Karpas-422 (cell line): ENCODE data around the gene OR10A4. TPM values are rescaled to one million over a fixed set of nuclear protein-coding genes. Genes with fewer than 3 reads are reported as not detected.

Experiments
- DNase-seq: peaks from one replicate; pipeline ENCODE4 v3.0.0-alpha.2; 2015
- H2AFZ ChIP-seq: fragments of 200-600 bp; sonication (generic); 2 replicates; pipeline ENCODE4 v1.6.1; 2014; ENCODE audit warnings: antibody characterized with exemption, low read length, mixed read lengths
- H3K27ac ChIP-seq: fragments of 200-600 bp; sonication (generic); 2 replicates; pipeline ENCODE4 v1.5.1; 2014; ENCODE audit warnings: mild to moderate bottlenecking, low read length, moderate library complexity
- H3K27me3 ChIP-seq: fragments of 200-600 bp; sonication (generic); 2 replicates; pipeline ENCODE4 v1.6.1; 2014; ENCODE audit warnings: low read length, mixed read lengths
- H3K36me3 ChIP-seq: fragments of 200-600 bp; sonication (generic); 2 replicates; pipeline ENCODE4 v1.6.1; 2014; ENCODE audit warnings: low read length, mixed read lengths; ENCODE audit not compliant: insufficient read depth
- H3K4me1 ChIP-seq: fragments of 200-600 bp; sonication (generic); 2 replicates; pipeline ENCODE4 v1.6.1; 2014; ENCODE audit warnings: mild to moderate bottlenecking, low read length, mixed read lengths
- H3K4me2 ChIP-seq: fragments of 200-600 bp; sonication (generic); 2 replicates; pipeline ENCODE4 v1.6.1; 2014; ENCODE audit warnings: low read length, low read depth, mild to moderate bottlenecking; ENCODE audit not compliant: poor library complexity, severe bottlenecking
- H3K4me3 ChIP-seq: fragments of 200-600 bp; sonication (generic); 2 replicates; pipeline ENCODE4 v1.5.1; 2014; ENCODE audit warnings: mild to moderate bottlenecking, antibody characterized with exemption, low read length, mixed read lengths
- H3K79me2 ChIP-seq: fragments of 200-600 bp; sonication (generic); 2 replicates; pipeline ENCODE4 v1.6.1; 2014; ENCODE audit warnings: mild to moderate bottlenecking, low read length, mixed read lengths
- H3K9ac ChIP-seq: fragments of 200-600 bp; sonication (generic); 2 replicates; pipeline ENCODE4 v1.6.0; 2014; ENCODE audit warnings: low read length
- H3K9me2 ChIP-seq: fragments of 200-600 bp; sonication (generic), shearing (Covaris generic); replicated peaks from 2 replicates; pipeline ENCODE4 v1.6.0; 2014; ENCODE audit warnings: mild to moderate bottlenecking, low read length, moderate library complexity; ENCODE audit not compliant: insufficient read depth
- H3K9me3 ChIP-seq: fragments of 300-700, 200-600 bp; sonication (generic); 2 replicates; pipeline ENCODE4 v1.6.1; 2014; ENCODE audit warnings: low read length, mixed read lengths
- H4K20me1 ChIP-seq: fragments of 200-600 bp; sonication (generic); 2 replicates; pipeline ENCODE4 v1.6.1; 2014; ENCODE audit warnings: mild to moderate bottlenecking, antibody characterized with exemption, low read length, low read depth; ENCODE audit not compliant: insufficient read depth
- total RNA-seq: library from RNA; depleted of rRNA; stranded (reverse); fragments of >200 nt; shearing (Covaris generic); gene quantifications from 2 replicates; pipeline ENCODE4 v1.2.3, GENCODE V29; 2014; ENCODE audit warnings: low replicate concordance; rRNA removed

The OR10A4 gene, protein sequence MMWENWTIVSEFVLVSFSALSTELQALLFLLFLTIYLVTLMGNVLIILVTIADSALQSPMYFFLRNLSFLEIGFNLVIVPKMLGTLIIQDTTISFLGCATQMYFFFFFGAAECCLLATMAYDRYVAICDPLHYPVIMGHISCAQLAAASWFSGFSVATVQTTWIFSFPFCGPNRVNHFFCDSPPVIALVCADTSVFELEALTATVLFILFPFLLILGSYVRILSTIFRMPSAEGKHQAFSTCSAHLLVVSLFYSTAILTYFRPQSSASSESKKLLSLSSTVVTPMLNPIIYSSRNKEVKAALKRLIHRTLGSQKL
- total RNA-seq, result not detected in 2 replicates

DNA sequence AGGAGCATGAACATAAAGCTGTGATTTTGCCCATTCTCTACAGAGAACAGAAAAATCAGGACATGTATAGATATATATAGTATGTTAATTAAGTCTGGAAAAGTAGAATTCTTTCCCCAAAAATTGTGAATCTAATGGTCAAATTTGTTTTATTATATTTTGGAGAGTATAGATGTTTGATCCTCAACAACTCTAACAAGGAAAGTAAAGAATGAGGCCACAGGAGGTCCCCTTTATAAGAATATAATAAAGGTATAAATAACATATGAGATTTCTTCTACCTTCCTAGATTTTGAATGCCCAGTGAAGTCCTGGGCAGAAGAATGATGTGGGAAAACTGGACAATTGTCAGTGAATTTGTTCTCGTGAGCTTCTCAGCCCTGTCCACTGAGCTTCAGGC, at the start of gene OR10A4:
Gene OR10A4 (plus strand): TSS at position 301 of the 400 bp plus-strand sequence. CDS start 23 bp downstream, at position 324.
- no peaks in the 10 kb centered on the region for H3K9me3 ChIP-seq
- DNase-seq, result no peak
- no peaks in the 10 kb centered on the region for H3K36me3 ChIP-seq
- H3K9me2 ChIP-seq, result no peaks in the 10 kb centered on the region
- no peak within 1 kb of the TSS for H3K9ac ChIP-seq
- H2AFZ ChIP-seq, result no peak within 1 kb of the TSS
- no peak within 1 kb of the TSS for H3K4me2 ChIP-seq
- H3K27me3 ChIP-seq, result no peaks in the 10 kb centered on the region
- H3K4me1 ChIP-seq, result no peaks in the 10 kb centered on the region; the same call in 1 of the 2 replicates
- no peaks in the 10 kb centered on the region for H4K20me1 ChIP-seq
- H3K79me2 ChIP-seq, result no peaks in the 10 kb centered on the region
- H3K4me3 ChIP-seq, result no peak within 1 kb of the TSS
- no peak within 1 kb of the TSS for H3K27ac ChIP-seq

DNA sequence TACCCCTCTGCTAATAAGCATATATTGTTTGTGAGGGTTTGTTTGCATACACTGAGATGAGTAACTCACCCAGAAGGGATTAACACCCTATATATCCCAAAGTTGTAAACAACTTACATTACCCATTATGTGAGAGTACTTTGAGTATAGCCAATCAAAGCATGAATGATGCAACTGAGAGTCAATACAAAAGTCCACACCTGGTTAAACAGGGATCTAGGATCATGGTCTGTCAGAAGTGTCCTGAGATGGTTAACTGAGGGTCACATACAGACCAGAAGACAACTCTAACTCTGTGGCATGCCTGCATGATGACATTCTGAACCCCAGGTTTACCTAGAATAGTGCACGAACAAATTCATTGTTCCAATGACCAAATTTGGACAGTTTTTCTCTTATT, 48.3 kb upstream of the OR10A4 start:
- Histone ChIP-seq H2AFZ (no peak overlapping the region), H3K4me2 (no peak overlapping the region), H3K27me3 (no peaks in the 10 kb centered on the region), H3K9me2 (no peaks in the 10 kb centered on the region), H3K36me3 (no peaks in the 10 kb centered on the region), H3K79me2 (no peaks in the 10 kb centered on the region), H3K9ac (no peak overlapping the region), H3K27ac (no peak overlapping the region), H3K9me3 (no peaks in the 10 kb centered on the region), H3K4me1 (no peaks in the 10 kb centered on the region), H4K20me1 (no peaks in the 10 kb centered on the region), H3K4me3 (no peak overlapping the region)
- no peak for DNase-seq

DNA sequence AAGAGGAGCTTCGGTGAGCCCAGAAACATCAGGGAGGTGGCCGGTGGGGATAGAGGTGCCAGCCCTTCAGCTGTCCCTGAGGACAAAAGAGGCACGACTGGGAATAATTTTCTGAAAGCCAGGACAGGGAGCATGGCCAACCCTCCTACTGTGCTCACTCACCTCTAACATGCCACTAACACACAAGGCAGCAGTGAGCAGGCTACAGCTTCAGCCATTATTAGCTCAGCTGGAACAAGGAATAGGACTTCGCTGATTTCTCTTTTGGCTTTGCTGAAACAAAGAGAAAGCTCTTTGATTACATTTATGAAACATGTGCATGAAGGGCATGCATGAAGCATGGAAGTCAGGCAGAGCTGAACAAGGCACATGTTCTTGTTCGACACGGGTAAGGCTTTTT, 43.1 kb upstream of the OR10A4 start:
- H2AFZ ChIP-seq, result no peak overlapping the region
- H3K4me2 ChIP-seq, result no peak overlapping the region

GRCh38 chr11:6834021-6834420, 42.4 kb upstream of the OR10A4 start:
- no peak for DNase-seq
- no peaks in the 10 kb centered on the region for H3K9me3 ChIP-seq
- H3K4me1 ChIP-seq, result no peaks in the 10 kb centered on the region
- no peak overlapping the region for H3K27ac ChIP-seq
- H3K27me3 ChIP-seq, result no peaks in the 10 kb centered on the region
- no peaks in the 10 kb centered on the region for H3K9me2 ChIP-seq
- H3K4me3 ChIP-seq, result no peak overlapping the region
- H3K4me2 ChIP-seq, result no peak overlapping the region
- no peak overlapping the region for H2AFZ ChIP-seq
- no peaks in the 10 kb centered on the region for H4K20me1 ChIP-seq
- H3K79me2 ChIP-seq, result no peaks in the 10 kb centered on the region
- no peak overlapping the region for H3K9ac ChIP-seq
- no peaks in the 10 kb centered on the region for H3K36me3 ChIP-seq

More for the DNA sequence above, 43.1 kb upstream of the OR10A4 start:
- no peaks in the 10 kb centered on the region for H3K4me1 ChIP-seq
- H3K9ac ChIP-seq, result no peak overlapping the region
- no peak overlapping the region for H3K27ac ChIP-seq
- H3K4me3 ChIP-seq, result no peak overlapping the region
- no peak for DNase-seq
- H3K9me2 ChIP-seq, result no peaks in the 10 kb centered on the region
- no peaks in the 10 kb centered on the region for H4K20me1 ChIP-seq
- no peaks in the 10 kb centered on the region for H3K79me2 ChIP-seq
- H3K36me3 ChIP-seq, result no peaks in the 10 kb centered on the region
- H3K27me3 ChIP-seq, result no peaks in the 10 kb centered on the region
- H3K9me3 ChIP-seq, result no peaks in the 10 kb centered on the region

DNA sequence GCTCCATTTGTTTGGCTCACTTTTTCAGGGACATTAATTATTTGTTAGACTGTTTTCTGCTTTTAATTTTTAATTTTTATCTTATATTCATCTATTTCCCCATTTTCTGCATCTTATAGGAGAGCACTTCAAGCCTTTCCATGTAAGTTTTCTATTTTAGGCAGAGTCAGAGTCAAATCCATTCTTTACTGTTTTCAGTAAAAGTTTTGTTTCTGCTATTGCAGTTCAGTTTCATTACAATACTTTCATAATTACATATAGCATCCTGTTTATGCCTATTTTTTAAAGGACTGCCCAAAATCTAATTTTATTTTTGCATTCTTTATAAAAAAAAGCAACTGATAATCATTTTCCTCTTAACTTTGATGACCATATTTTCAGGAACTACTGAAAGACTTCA, 34.7 kb upstream of the OR10A4 start:
- no peaks in the 10 kb centered on the region for H3K4me1 ChIP-seq

GRCh38 chr11:6843670-6844069, 32.8 kb upstream of the OR10A4 start:
- Histone ChIP-seq H3K9ac (no peak overlapping the region), H3K4me3 (no peak overlapping the region)
- no peak for DNase-seq

More for the DNA sequence above, 34.7 kb upstream of the OR10A4 start:
- Histone ChIP-seq H3K36me3 (no peaks in the 10 kb centered on the region), H3K9ac (no peak overlapping the region), H4K20me1 (no peaks in the 10 kb centered on the region), H3K4me2 (no peak overlapping the region), H3K27ac (no peak overlapping the region), H3K27me3 (no peaks in the 10 kb centered on the region), H2AFZ (no peak overlapping the region), H3K79me2 (no peaks in the 10 kb centered on the region), H3K9me3 (no peaks in the 10 kb centered on the region), H3K4me3 (no peak overlapping the region), H3K9me2 (no peaks in the 10 kb centered on the region)
- no peak for DNase-seq

DNA sequence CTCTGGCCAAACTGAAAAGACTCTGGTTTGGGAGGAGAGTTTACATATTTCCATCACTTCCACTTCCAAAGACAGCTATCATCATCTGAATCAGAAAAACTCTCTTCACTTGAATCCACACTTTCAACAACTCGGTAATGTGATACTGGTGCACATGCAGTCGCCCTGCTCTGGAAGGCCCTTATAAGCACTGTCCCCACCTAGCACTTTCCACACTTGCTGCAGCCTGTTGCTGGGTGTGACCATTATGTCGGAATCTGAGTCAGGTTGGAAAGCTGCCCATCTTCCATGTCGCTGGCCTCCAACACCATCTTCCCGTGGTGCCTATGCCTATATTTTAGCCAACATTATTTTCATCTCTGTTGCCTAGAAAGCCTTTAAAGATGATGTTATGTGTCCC, 32.1 kb upstream of the OR10A4 start:
- no peaks in the 10 kb centered on the region for H3K36me3 ChIP-seq
- H3K27me3 ChIP-seq, result no peaks in the 10 kb centered on the region
- DNase-seq, result no peak
- no peaks in the 10 kb centered on the region for H3K9me3 ChIP-seq
- H3K9me2 ChIP-seq, result no peaks in the 10 kb centered on the region
- H3K4me2 ChIP-seq, result no peak overlapping the region
- H3K27ac ChIP-seq, result no peak overlapping the region
- H4K20me1 ChIP-seq, result no peaks in the 10 kb centered on the region
- no peak overlapping the region for H2AFZ ChIP-seq
- no peak overlapping the region for H3K9ac ChIP-seq
- H3K79me2 ChIP-seq, result no peaks in the 10 kb centered on the region
- no peak overlapping the region for H3K4me3 ChIP-seq
- H3K4me1 ChIP-seq, result no peaks in the 10 kb centered on the region

More at GRCh38 chr11:6843670-6844069, 32.8 kb upstream of the OR10A4 start:
- H4K20me1 ChIP-seq, result no peaks in the 10 kb centered on the region
- H3K4me2 ChIP-seq, result no peak overlapping the region
- H3K9me2 ChIP-seq, result no peaks in the 10 kb centered on the region
- H3K4me1 ChIP-seq, result no peaks in the 10 kb centered on the region
- H2AFZ ChIP-seq, result no peak overlapping the region
- no peaks in the 10 kb centered on the region for H3K27me3 ChIP-seq
- H3K9me3 ChIP-seq, result no peaks in the 10 kb centered on the region
- no peaks in the 10 kb centered on the region for H3K36me3 ChIP-seq
- H3K79me2 ChIP-seq, result no peaks in the 10 kb centered on the region
- H3K27ac ChIP-seq, result no peak overlapping the region

GRCh38 chr11:6845383-6845782, 31.0 kb upstream of the OR10A4 start, which contains the start of gene OR10A5:
TSS of gene OR10A5 (plus strand) at chr11:6845683. CDS start at chr11:6845683, 0 bp downstream.
- Histone ChIP-seq H3K4me2 (no peak within 1 kb of the TSS), H3K9me2 (no peaks in the 10 kb centered on the region), H2AFZ (no peak within 1 kb of the TSS), H3K27me3 (no peaks in the 10 kb centered on the region), H3K9ac (no peak within 1 kb of the TSS), H3K4me3 (no peak within 1 kb of the TSS), H3K79me2 (no peaks in the 10 kb centered on the region), H4K20me1 (no peaks in the 10 kb centered on the region), H3K4me1 (no peaks in the 10 kb centered on the region), H3K27ac (no peak within 1 kb of the TSS), H3K36me3 (no peaks in the 10 kb centered on the region), H3K9me3 (no peaks in the 10 kb centered on the region)
- DNase-seq, result no peak
